GM23338 (cell line): ENCODE measurements around the gene IRS1. TPM values are rescaled to one million over a fixed set of nuclear protein-coding genes. Genes with fewer than 3 reads are reported as not detected.

ENCODE experiments used
- ATAC-seq: fragments of 200-7000 bp; cut with Tn5 transposase; 3 replicates; pipeline ENCODE4 v1.9.1; 2020
- DNase-seq: peaks from one replicate; pipeline ENCODE4 v3.0.0-alpha.2; 2015; ENCODE audit warnings: low spot score
- H2AFZ ChIP-seq: fragments of 200-600 bp; sonication (generic); 2 replicates; pipeline ENCODE4 v1.8.0; 2016; ENCODE audit warnings: antibody characterized with exemption, mild to moderate bottlenecking, moderate library complexity
- H3F3A ChIP-seq: fragments of 200-600 bp; sonication (generic); replicated peaks from 2 replicates; pipeline ENCODE4 v1.8.0; 2017; ENCODE audit warnings: antibody characterized with exemption, mixed run types, low read depth
- H3K27ac ChIP-seq: fragments of 200-600 bp; sonication (generic); 2 replicates; pipeline ENCODE4 v1.6.1; 2016; ENCODE audit warnings: low read depth
- H3K27me3 ChIP-seq: fragments of 200-600 bp; sonication (generic); 2 replicates; pipeline ENCODE4 v1.8.0; 2016; ENCODE audit warnings: mild to moderate bottlenecking, mixed run types, moderate library complexity; ENCODE audit not compliant: insufficient read depth
- H3K36me3 ChIP-seq: fragments of 200-600 bp; sonication (generic); 2 replicates; pipeline ENCODE4 v1.8.0; 2016; ENCODE audit warnings: mild to moderate bottlenecking; ENCODE audit not compliant: insufficient read depth
- H3K4me1 ChIP-seq: fragments of 200-600 bp; sonication (generic); 2 replicates; pipeline ENCODE4 v1.8.0; 2016; ENCODE audit warnings: mild to moderate bottlenecking, moderate library complexity; ENCODE audit not compliant: insufficient read depth
- H3K4me2 ChIP-seq: fragments of 200-600 bp; sonication (generic); 2 replicates; pipeline ENCODE4 v1.7.1; 2017; ENCODE audit warnings: mixed run types
- H3K4me3 ChIP-seq: fragments of 200-600 bp; sonication (generic); 2 replicates; pipeline ENCODE4 v1.6.1; 2016; ENCODE audit warnings: mixed run types
- H3K79me2 ChIP-seq: fragments of 200-600 bp; sonication (generic); replicated peaks from 2 replicates; pipeline ENCODE4 v1.8.0; 2017; ENCODE audit warnings: mild to moderate bottlenecking; ENCODE audit not compliant: insufficient read depth
- H3K9me2 ChIP-seq: fragments of 200-600 bp; sonication (generic); 2 replicates; pipeline ENCODE4 v1.8.0; 2017; ENCODE audit not compliant: insufficient read depth
- H4K20me1 ChIP-seq: fragments of 200-600 bp; sonication (generic); replicated peaks from 2 replicates; pipeline ENCODE4 v1.8.0; 2017; ENCODE audit warnings: mild to moderate bottlenecking; ENCODE audit not compliant: insufficient read depth
- H3K27ac Mint-ChIP-seq: 2 replicates; pipeline ENCODE4 v1.8.0; 2020; ENCODE audit warnings: inconsistent platforms, mild to moderate bottlenecking, moderate library complexity, mixed read lengths
- H3K27me3 Mint-ChIP-seq: 3 replicates; pipeline ENCODE4 v1.8.0; 2022; ENCODE audit warnings: low read depth, mild to moderate bottlenecking, moderate library complexity, mixed read lengths, inconsistent platforms; ENCODE audit not compliant: insufficient read depth, poor library complexity
- H3K36me3 Mint-ChIP-seq: 3 replicates; pipeline ENCODE4 v1.8.0; 2021; ENCODE audit warnings: low read depth, mild to moderate bottlenecking, inconsistent platforms, moderate library complexity, mixed read lengths
- H3K4me1 Mint-ChIP-seq: 3 replicates; pipeline ENCODE4 v1.8.0; 2020; ENCODE audit warnings: mild to moderate bottlenecking, inconsistent platforms, mixed read lengths
- H3K4me3 Mint-ChIP-seq: 3 replicates; pipeline ENCODE4 v1.8.0; 2021; ENCODE audit warnings: moderate library complexity, mild to moderate bottlenecking, inconsistent platforms, mixed read lengths
- H3K9me3 Mint-ChIP-seq: 3 replicates; pipeline ENCODE4 v1.8.0; 2020; ENCODE audit warnings: moderate library complexity, mild to moderate bottlenecking, inconsistent platforms, mixed read lengths
- CREB1 ChIP-seq: fragments of 250-450 bp; sonication (Bioruptor Pico); IDR thresholded peaks from 2 replicates; pipeline ENCODE4 v1.5.0; 2020; ENCODE audit warnings: low read depth, mild to moderate bottlenecking, moderate library complexity
- EZH2 ChIP-seq: fragments of 200-600 bp; sonication (generic); IDR thresholded peaks from one replicate; pipeline ENCODE4 v1.8.0; 2017; ENCODE audit warnings: antibody characterized with exemption, mild to moderate bottlenecking, low read depth; ENCODE audit not compliant: unreplicated experiment
- JUNB ChIP-seq: IDR thresholded peaks from one replicate; pipeline ENCODE4 v1.6.1; 2016; ENCODE audit warnings: antibody characterized with exemption; ENCODE audit not compliant: unreplicated experiment
- NANOG ChIP-seq: IDR thresholded peaks from 2 replicates; pipeline ENCODE4 v1.6.1; 2016; ENCODE audit warnings: antibody characterized with exemption, borderline replicate concordance
- POLR2AphosphoS5 ChIP-seq: IDR thresholded peaks from 2 replicates; pipeline ENCODE4 v1.6.1; 2016; ENCODE audit warnings: antibody characterized with exemption, low read depth
- STAT1 ChIP-seq: IDR thresholded peaks from one replicate; pipeline ENCODE4 v1.6.1; 2016; ENCODE audit warnings: antibody characterized with exemption; ENCODE audit not compliant: unreplicated experiment
- ZNF114 ChIP-seq: fragments of 250-450 bp; sonication (Bioruptor Pico); IDR thresholded peaks from 2 replicates; pipeline ENCODE4 v1.5.0; 2020; ENCODE audit warnings: mild to moderate bottlenecking, moderate library complexity
- ZNF331 ChIP-seq: fragments of 250-450 bp; sonication (Bioruptor Pico); IDR thresholded peaks from 2 replicates; pipeline ENCODE4 v1.5.0; 2020; ENCODE audit warnings: low read depth, mild to moderate bottlenecking, moderate library complexity
- polyA plus RNA-seq: library from polyadenylated mRNA; unstranded; fragments of >200 nt; fragmentation: Nextera tagmentation; extraction: Ambion mirVana; gene quantifications from 2 replicates; pipeline ENCODE4 v1.2.1, GENCODE V29; 2016
- total RNA-seq: library from RNA; depleted of rRNA; stranded (reverse); fragments of >200 nt; shearing (Covaris generic); gene quantifications from 2 replicates; pipeline ENCODE4 v1.2.3, GENCODE V29; 2014
- TF ChIP-seq, protein P1 (sequence below): IDR thresholded peaks from 2 replicates; pipeline ENCODE4 v1.6.1; 2016; ENCODE audit warnings: antibody characterized with exemption
- TF ChIP-seq, protein P2 (sequence below): fragments of 250-450 bp; sonication (Bioruptor Pico); IDR thresholded peaks from 2 replicates; pipeline ENCODE4 v1.5.0; 2020; ENCODE audit warnings: mild to moderate bottlenecking, moderate library complexity

Gene IRS1
- total and polyA plus RNA-seq, 2 experiments from 2014 or later, result 6.9 to 26.2 TPM

DNA sequence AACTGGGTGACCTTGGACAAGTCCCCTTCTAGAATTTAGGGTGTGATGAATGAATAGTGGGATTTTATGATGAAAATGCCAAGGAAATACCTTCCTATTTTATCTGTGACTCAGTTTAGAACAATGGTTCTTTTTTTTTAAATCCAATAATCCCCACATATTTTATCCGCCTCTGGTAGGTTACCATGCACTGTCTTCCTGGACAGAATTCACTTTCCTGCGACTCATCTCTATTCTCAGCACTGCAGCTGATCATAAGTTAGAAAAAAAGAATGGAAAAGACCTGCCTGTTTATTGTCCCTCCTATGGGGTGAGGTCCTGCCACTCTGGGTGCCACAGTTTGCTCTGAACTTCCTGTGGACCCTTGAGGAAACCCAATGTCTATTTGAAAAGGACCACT lies 73.1 kb downstream of the IRS1 start:
- no peaks in the 10 kb centered on the region for H3K36me3 Mint-ChIP-seq
- Histone ChIP-seq H3K36me3 (no peaks in the 10 kb centered on the region), H3K79me2 (no peaks in the 10 kb centered on the region), H3K9me2 (no peaks in the 10 kb centered on the region), H3K4me1 (0 out of 2 replicates have a peak, but pooled peaks cover 3% of the 10 kb centered on the region), H3K4me2 (no peak overlapping the region), H3F3A (no peaks in the 10 kb centered on the region), H3K4me3 (no peak overlapping the region), H3K27ac (no peak overlapping the region), H2AFZ (0 out of 2 replicates have a peak overlapping the region, but pooled peaks have one; percentile 34), H3K27me3 (no peaks in the 10 kb centered on the region), H4K20me1 (no peaks in the 10 kb centered on the region)
- TF ChIP-seq EZH2 (no peak), NANOG (no peak), CREB1 (no peak), POLR2AphosphoS5 (no peak), ZNF114 (CRISPR knock-in tag) (no peak), JUNB (no peak), ZNF331 (CRISPR knock-in tag) (no peak), STAT1 (no peak)
- TF ChIP-seq, protein P1, sequence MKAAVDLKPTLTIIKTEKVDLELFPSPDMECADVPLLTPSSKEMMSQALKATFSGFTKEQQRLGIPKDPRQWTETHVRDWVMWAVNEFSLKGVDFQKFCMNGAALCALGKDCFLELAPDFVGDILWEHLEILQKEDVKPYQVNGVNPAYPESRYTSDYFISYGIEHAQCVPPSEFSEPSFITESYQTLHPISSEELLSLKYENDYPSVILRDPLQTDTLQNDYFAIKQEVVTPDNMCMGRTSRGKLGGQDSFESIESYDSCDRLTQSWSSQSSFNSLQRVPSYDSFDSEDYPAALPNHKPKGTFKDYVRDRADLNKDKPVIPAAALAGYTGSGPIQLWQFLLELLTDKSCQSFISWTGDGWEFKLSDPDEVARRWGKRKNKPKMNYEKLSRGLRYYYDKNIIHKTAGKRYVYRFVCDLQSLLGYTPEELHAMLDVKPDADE, result no peak
- TF ChIP-seq, protein P2, sequence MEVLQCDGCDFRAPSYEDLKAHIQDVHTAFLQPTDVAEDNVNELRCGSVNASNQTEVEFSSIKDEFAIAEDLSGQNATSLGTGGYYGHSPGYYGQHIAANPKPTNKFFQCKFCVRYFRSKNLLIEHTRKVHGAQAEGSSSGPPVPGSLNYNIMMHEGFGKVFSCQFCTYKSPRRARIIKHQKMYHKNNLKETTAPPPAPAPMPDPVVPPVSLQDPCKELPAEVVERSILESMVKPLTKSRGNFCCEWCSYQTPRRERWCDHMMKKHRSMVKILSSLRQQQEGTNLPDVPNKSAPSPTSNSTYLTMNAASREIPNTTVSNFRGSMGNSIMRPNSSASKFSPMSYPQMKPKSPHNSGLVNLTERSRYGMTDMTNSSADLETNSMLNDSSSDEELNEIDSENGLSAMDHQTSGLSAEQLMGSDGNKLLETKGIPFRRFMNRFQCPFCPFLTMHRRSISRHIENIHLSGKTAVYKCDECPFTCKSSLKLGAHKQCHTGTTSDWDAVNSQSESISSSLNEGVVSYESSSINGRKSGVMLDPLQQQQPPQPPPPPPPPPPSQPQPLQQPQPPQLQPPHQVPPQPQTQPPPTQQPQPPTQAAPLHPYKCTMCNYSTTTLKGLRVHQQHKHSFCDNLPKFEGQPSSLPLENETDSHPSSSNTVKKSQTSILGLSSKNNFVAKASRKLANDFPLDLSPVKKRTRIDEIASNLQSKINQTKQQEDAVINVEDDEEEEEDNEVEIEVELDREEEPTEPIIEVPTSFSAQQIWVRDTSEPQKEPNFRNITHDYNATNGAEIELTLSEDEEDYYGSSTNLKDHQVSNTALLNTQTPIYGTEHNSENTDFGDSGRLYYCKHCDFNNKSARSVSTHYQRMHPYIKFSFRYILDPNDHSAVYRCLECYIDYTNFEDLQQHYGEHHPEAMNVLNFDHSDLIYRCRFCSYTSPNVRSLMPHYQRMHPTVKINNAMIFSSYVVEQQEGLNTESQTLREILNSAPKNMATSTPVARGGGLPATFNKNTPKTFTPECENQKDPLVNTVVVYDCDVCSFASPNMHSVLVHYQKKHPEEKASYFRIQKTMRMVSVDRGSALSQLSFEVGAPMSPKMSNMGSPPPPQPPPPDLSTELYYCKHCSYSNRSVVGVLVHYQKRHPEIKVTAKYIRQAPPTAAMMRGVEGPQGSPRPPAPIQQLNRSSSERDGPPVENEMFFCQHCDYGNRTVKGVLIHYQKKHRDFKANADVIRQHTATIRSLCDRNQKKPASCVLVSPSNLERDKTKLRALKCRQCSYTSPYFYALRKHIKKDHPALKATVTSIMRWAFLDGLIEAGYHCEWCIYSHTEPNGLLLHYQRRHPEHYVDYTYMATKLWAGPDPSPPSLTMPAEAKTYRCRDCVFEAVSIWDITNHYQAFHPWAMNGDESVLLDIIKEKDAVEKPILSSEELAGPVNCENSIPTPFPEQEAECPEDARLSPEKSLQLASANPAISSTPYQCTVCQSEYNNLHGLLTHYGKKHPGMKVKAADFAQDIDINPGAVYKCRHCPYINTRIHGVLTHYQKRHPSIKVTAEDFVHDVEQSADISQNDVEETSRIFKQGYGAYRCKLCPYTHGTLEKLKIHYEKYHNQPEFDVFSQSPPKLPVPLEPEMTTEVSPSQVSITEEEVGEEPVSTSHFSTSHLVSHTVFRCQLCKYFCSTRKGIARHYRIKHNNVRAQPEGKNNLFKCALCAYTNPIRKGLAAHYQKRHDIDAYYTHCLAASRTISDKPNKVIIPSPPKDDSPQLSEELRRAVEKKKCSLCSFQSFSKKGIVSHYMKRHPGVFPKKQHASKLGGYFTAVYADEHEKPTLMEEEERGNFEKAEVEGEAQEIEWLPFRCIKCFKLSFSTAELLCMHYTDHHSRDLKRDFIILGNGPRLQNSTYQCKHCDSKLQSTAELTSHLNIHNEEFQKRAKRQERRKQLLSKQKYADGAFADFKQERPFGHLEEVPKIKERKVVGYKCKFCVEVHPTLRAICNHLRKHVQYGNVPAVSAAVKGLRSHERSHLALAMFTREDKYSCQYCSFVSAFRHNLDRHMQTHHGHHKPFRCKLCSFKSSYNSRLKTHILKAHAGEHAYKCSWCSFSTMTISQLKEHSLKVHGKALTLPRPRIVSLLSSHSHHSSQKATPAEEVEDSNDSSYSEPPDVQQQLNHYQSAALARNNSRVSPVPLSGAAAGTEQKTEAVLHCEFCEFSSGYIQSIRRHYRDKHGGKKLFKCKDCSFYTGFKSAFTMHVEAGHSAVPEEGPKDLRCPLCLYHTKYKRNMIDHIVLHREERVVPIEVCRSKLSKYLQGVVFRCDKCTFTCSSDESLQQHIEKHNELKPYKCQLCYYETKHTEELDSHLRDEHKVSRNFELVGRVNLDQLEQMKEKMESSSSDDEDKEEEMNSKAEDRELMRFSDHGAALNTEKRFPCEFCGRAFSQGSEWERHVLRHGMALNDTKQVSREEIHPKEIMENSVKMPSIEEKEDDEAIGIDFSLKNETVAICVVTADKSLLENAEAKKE, result no peak
- H3K4me3 Mint-ChIP-seq, result no peak overlapping the region
- no peaks in the 10 kb centered on the region for H3K27me3 Mint-ChIP-seq
- peaks cover 13% of the 10 kb centered on the region for H3K4me1 Mint-ChIP-seq
- DNase-seq (no peak), ATAC-seq (no peak)
- H3K9me3 Mint-ChIP-seq, result no peaks in the 10 kb centered on the region; the same call in 2 of the 3 replicates
- H3K27ac Mint-ChIP-seq, result no peak overlapping the region
